C4-2B (cell line): ENCODE measurements around the gene THADA.

Source experiments
- H3K27ac ChIP-seq: fragments of 450-650 bp; 2 replicates; pipeline ENCODE4 v1.5.1; 2017
- CTCF ChIP-seq: fragments of 450-650 bp; conservative IDR thresholded peaks from 2 replicates; pipeline ENCODE4 v1.5.1; 2017; ENCODE audit warnings: mild to moderate bottlenecking
- ZFX ChIP-seq: fragments of 450-650 bp; IDR thresholded peaks from 2 replicates; pipeline ENCODE4 v1.6.1; 2017

THADA gene

DNA sequence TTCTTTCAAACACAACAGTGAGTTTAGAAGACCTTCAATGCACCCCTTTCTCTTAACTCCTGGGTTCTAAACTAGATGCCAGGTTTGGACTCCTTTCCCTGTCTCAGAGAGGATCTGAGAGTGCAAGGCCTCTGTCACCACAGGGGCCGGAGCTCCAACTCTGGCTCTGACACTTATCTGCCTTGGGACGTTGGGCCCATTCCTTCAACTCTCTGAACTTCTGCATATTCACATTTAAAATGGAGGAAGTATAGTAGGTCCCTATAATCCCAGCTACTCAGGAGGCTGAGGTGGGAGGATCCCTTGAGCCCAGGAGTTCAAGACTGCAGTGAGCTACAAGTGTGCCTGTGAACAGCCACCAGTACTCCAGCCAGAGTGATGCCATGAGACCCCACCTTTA is 325.4 kb downstream of the THADA start:
- no peak overlapping the region for H3K27ac ChIP-seq
- TF ChIP-seq ZFX (no peak), CTCF (no peak)

DNA sequence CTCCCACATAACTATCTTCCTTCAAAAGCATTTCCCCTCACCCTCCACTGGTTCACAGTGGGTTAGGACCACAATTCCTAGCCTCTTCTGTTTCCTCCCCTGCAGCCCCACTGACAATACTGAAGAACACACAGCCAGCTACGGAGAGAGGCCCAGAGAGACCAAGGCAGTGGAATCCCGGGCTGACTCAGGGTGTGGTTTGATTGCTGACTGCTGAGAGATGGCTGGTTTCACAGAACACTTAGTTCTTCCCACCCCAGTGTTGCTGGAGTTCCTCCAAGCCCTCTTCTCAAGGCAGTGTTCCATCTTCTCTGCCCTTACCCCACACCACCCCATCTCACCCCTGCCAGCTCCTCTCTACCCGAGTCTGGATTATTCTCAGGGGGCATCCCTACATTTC is 326.1 kb downstream of the THADA start:
- no peak overlapping the region for H3K27ac ChIP-seq

GRCh38 chr2:43269074-43269572 is 326.7 kb downstream of the THADA start:
- no peak overlapping the region for H3K27ac ChIP-seq
- no peak for TF ChIP-seq CTCF
- no peak for TF ChIP-seq ZFX

More for the DNA sequence above, 326.1 kb downstream of the THADA start:
- TF ChIP-seq ZFX: no peak
- no peak for TF ChIP-seq CTCF

- H3K27ac ChIP-seq: no peak overlapping the region
Observed at GRCh38 chr2:43268066-43268953, 327.5 kb downstream of the THADA start.

GRCh38 chr2:43267381-43267780 is 328.5 kb downstream of the THADA start:
- no peak overlapping the region for H3K27ac ChIP-seq
- TF ChIP-seq CTCF: no peak
- no peak for TF ChIP-seq ZFX

More at GRCh38 chr2:43268066-43268953, 327.5 kb downstream of the THADA start:
- TF ChIP-seq ZFX (no peak), CTCF (no peak)

GRCh38 chr2:43266711-43267111 is 329.1 kb downstream of the THADA start:
- H3K27ac ChIP-seq: no peak overlapping the region
- TF ChIP-seq CTCF (no peak), ZFX (no peak)

GRCh38 chr2:43265421-43265820 is 330.4 kb downstream of the THADA start:
- no peak overlapping the region for H3K27ac ChIP-seq
- no peak for TF ChIP-seq ZFX
- TF ChIP-seq CTCF: no peak
